Kidney tubule cell (primary cell): ENCODE results near the gene CHMP3.

Experiments used
- DNase-seq: peaks from one replicate; pipeline ENCODE4 v3.0.0-alpha.2; 2018; ENCODE audit warnings: low spot score

CHMP3 gene

GRCh38 chr2:86466306-86466705 is 96.9 kb downstream of the CHMP3 start:
- DNase-seq: no peak

- no peak for DNase-seq
These were observed 98.6 kb downstream of the CHMP3 start for GRCh38 chr2:86464652-86465051.

GRCh38 chr2:86461042-86461743 is 102.0 kb downstream of the CHMP3 start:
- DNase-seq: no peak

GRCh38 chr2:86455181-86455580 is 108.1 kb downstream of the CHMP3 start:
- DNase-seq: no peak

GRCh38 chr2:86454238-86454637 is 109.0 kb downstream of the CHMP3 start:
- no peak for DNase-seq

GRCh38 chr2:86453836-86454235 is 109.4 kb downstream of the CHMP3 start:
- DNase-seq: no peak
